Neural progenitor cell (in vitro differentiated cells): ENCODE data around the gene MAPK12. TPM values are rescaled to one million over a fixed set of nuclear protein-coding genes. Genes with fewer than 3 reads are reported as not detected.

Source experiments
- DNase-seq: peaks from one replicate; pipeline ENCODE4 v3.0.0-alpha.2; 2016; ENCODE audit warnings: low spot score
- H2AFZ ChIP-seq: fragments of 200-600 bp; sonication (generic); replicated peaks from 2 replicates; pipeline ENCODE4 v1.6.1; 2016; ENCODE audit warnings: antibody characterized with exemption
- H3F3A ChIP-seq: fragments of 200-600 bp; sonication (generic); 2 replicates; pipeline ENCODE4 v1.6.1; 2016; ENCODE audit warnings: antibody characterized with exemption, low read depth
- H3K27ac ChIP-seq: fragments of 200-600 bp; sonication (generic); 2 replicates; pipeline ENCODE4 v1.5.1; 2016; ENCODE audit warnings: mild to moderate bottlenecking
- H3K27me3 ChIP-seq: fragments of 200-600 bp; sonication (generic); 2 replicates; pipeline ENCODE4 v1.6.1; 2016; ENCODE audit warnings: mild to moderate bottlenecking, moderate library complexity
- H3K36me3 ChIP-seq: fragments of 200-600 bp; sonication (generic); 2 replicates; pipeline ENCODE4 v1.5.1; 2016
- H3K4me1 ChIP-seq: fragments of 200-600 bp; sonication (generic); 2 replicates; pipeline ENCODE4 v1.6.1; 2016; ENCODE audit warnings: mixed run types
- H3K4me2 ChIP-seq: fragments of 200-600 bp; sonication (generic); 2 replicates; pipeline ENCODE4 v1.6.1; 2016
- H3K4me3 ChIP-seq: fragments of 200-600 bp; sonication (generic); 2 replicates; pipeline ENCODE4 v1.5.1; 2016
- H3K79me2 ChIP-seq: fragments of 200-600 bp; sonication (generic); 2 replicates; pipeline ENCODE4 v1.6.1; 2016; ENCODE audit warnings: low read depth
- H3K9ac ChIP-seq: fragments of 200-600 bp; sonication (generic); 2 replicates; pipeline ENCODE4 v1.6.1; 2016
- H3K9me3 ChIP-seq: fragments of 200-600 bp; sonication (generic); 2 replicates; pipeline ENCODE4 v1.5.1; 2016; ENCODE audit warnings: low read depth
- H4K20me1 ChIP-seq: fragments of 200-600 bp; sonication (generic); 2 replicates; pipeline ENCODE4 v1.6.1; 2016; ENCODE audit warnings: low read depth
- H3K27ac Mint-ChIP-seq: 3 replicates; pipeline ENCODE4 v1.8.0; 2021; ENCODE audit warnings: mixed read lengths
- H3K27me3 Mint-ChIP-seq: 2 replicates; pipeline ENCODE4 v1.8.0; 2022; ENCODE audit warnings: low read depth, mild to moderate bottlenecking, inconsistent platforms, moderate library complexity, mixed read lengths; ENCODE audit not compliant: insufficient read depth
- H3K36me3 Mint-ChIP-seq: 3 replicates; pipeline ENCODE4 v1.8.0; 2021; ENCODE audit warnings: mixed read lengths
- H3K4me1 Mint-ChIP-seq: 3 replicates; pipeline ENCODE4 v1.8.0; 2021; ENCODE audit warnings: mixed read lengths
- H3K4me3 Mint-ChIP-seq: 3 replicates; pipeline ENCODE4 v1.8.0; 2021; ENCODE audit warnings: mild to moderate bottlenecking, moderate library complexity, mixed read lengths
- H3K9me3 Mint-ChIP-seq: 3 replicates; pipeline ENCODE4 v1.8.0; 2020; ENCODE audit warnings: mixed read lengths
- CTCF ChIP-seq: fragments of 200-600 bp; sonication (generic); IDR thresholded peaks from 2 replicates; pipeline ENCODE4 v1.5.1; 2017; ENCODE audit warnings: antibody characterized with exemption, mild to moderate bottlenecking
- EZH2 ChIP-seq: fragments of 200-600 bp; sonication (generic); IDR thresholded peaks from 2 replicates; pipeline ENCODE4 v1.6.1; 2017; ENCODE audit warnings: antibody characterized with exemption, mild to moderate bottlenecking, moderate library complexity
- EZH2phosphoT487 ChIP-seq: fragments of 200-600 bp; sonication (generic); IDR thresholded peaks from 2 replicates; pipeline ENCODE4 v1.6.1; 2017; ENCODE audit warnings: antibody characterized with exemption
- total RNA-seq: library from RNA; depleted of rRNA; stranded (reverse); fragments of >200 nt; gene quantifications from 2 replicates; pipeline ENCODE4 v1.2.3, GENCODE V29; 2015; ENCODE audit warnings: low replicate concordance

The MAPK12 gene
- total RNA-seq, 1 donor from 2014 or later: 18.7 TPM

- no peak overlapping the region for H3K4me2 ChIP-seq
- H4K20me1 ChIP-seq: no peaks in the 10 kb centered on the region
- no peak overlapping the region for H3K27ac ChIP-seq
- TF ChIP-seq EZH2: no peak
- no peak for TF ChIP-seq EZH2phosphoT487
- TF ChIP-seq CTCF: no peak
- H3F3A ChIP-seq: no peaks in the 10 kb centered on the region
- Mint-ChIP-seq H3K36me3 (peaks cover 10% of the 10 kb centered on the region), H3K4me1 (no peaks in the 10 kb centered on the region), H3K9me3 (no peaks in the 10 kb centered on the region), H3K27ac (no peak overlapping the region), H3K27me3 (peaks cover 8% of the 10 kb centered on the region), H3K4me3 (no peak overlapping the region)
- H3K9me3 ChIP-seq: no peaks in the 10 kb centered on the region
- H3K27me3 ChIP-seq: no peaks in the 10 kb centered on the region
- H3K4me1 ChIP-seq: no peaks in the 10 kb centered on the region
- no peak overlapping the region for H2AFZ ChIP-seq
- H3K79me2 ChIP-seq: no peaks in the 10 kb centered on the region
- H3K9ac ChIP-seq: no peak overlapping the region
- H3K36me3 ChIP-seq: no peaks in the 10 kb centered on the region
- H3K4me3 ChIP-seq: no peak overlapping the region
- DNase-seq: no peak
Measured at GRCh38 chr22:50219800-50220602, 41.5 kb downstream of the MAPK12 start.

- Histone ChIP-seq H3K9me3 (no peaks in the 10 kb centered on the region), H3K9ac (no peak overlapping the region), H3K4me1 (no peaks in the 10 kb centered on the region), H3K27me3 (no peaks in the 10 kb centered on the region), H3K79me2 (peaks cover 2% of the 10 kb centered on the region), H3K4me2 (no peak overlapping the region), H3K4me3 (no peak overlapping the region), H3F3A (no peaks in the 10 kb centered on the region), H2AFZ (no peak overlapping the region), H3K36me3 (no peaks in the 10 kb centered on the region), H4K20me1 (no peaks in the 10 kb centered on the region), H3K27ac (no peak overlapping the region)
- Mint-ChIP-seq H3K4me3 (no peak overlapping the region), H3K4me1 (no peaks in the 10 kb centered on the region), H3K27me3 (peaks cover 8% of the 10 kb centered on the region), H3K27ac (no peak overlapping the region), H3K36me3 (peaks cover 15% of the 10 kb centered on the region), H3K9me3 (no peaks in the 10 kb centered on the region)
- DNase-seq: no peak
- TF ChIP-seq CTCF: no peak
- no peak for TF ChIP-seq EZH2phosphoT487
- no peak for TF ChIP-seq EZH2
Measured at GRCh38 chr22:50218996-50219727, 42.3 kb downstream of the MAPK12 start.

GRCh38 chr22:50218153-50218995 lies 43.1 kb downstream of the MAPK12 start:
- Histone ChIP-seq H3F3A (no peaks in the 10 kb centered on the region), H3K9me3 (no peaks in the 10 kb centered on the region), H3K36me3 (no peaks in the 10 kb centered on the region), H3K27me3 (no peaks in the 10 kb centered on the region), H2AFZ (no peak overlapping the region), H3K27ac (no peak overlapping the region), H3K4me2 (no peak overlapping the region), H3K79me2 (peaks cover 9% of the 10 kb centered on the region), H3K9ac (no peak overlapping the region), H3K4me3 (no peak overlapping the region), H4K20me1 (no peaks in the 10 kb centered on the region), H3K4me1 (no peaks in the 10 kb centered on the region)
- TF ChIP-seq CTCF: no peak
- no peak for TF ChIP-seq EZH2
- no peak for TF ChIP-seq EZH2phosphoT487
- Mint-ChIP-seq H3K36me3 (peaks cover 20% of the 10 kb centered on the region), H3K4me3 (no peak overlapping the region), H3K4me1 (no peaks in the 10 kb centered on the region), H3K27ac (no peak overlapping the region), H3K27me3 (peaks cover 6% of the 10 kb centered on the region), H3K9me3 (no peaks in the 10 kb centered on the region)
- no peak for DNase-seq
